SU-DHL-6 (cell line): ENCODE data around the gene CLMN.

Source experiments
- CTCF ChIP-seq: fragments of 200-600 bp; sonication (generic); IDR thresholded peaks from one replicate; pipeline ENCODE4 v1.5.1; 2017; ENCODE audit warnings: antibody characterized with exemption, mild to moderate bottlenecking, low read length, moderate library complexity; ENCODE audit not compliant: insufficient read depth, poor library complexity, severe bottlenecking
- EZH2phosphoT487 ChIP-seq: fragments of 200-600 bp; sonication (generic), shearing (Covaris generic); conservative IDR thresholded peaks from 2 replicates; pipeline ENCODE4 v1.6.1; 2018; ENCODE audit warnings: mild to moderate bottlenecking, antibody characterized with exemption, low read length, moderate library complexity, mixed read lengths

GRCh38 chr14:95218472-95219193 lies 101.1 kb downstream of the CLMN start:
- TF ChIP-seq CTCF (no peak), EZH2phosphoT487 (no peak)
